ENCODE data around the gene DLG5.

Gene DLG5

GRCh38 chr10:77798940-77799339 lies 127.6 kb downstream of the DLG5 start:
- no peak overlapping the region for H3K27ac ChIP-seq
- no peak for TF ChIP-seq ZFX (IDR thresholded peaks at IDR 0.05)
- TF ChIP-seq, protein P1, sequence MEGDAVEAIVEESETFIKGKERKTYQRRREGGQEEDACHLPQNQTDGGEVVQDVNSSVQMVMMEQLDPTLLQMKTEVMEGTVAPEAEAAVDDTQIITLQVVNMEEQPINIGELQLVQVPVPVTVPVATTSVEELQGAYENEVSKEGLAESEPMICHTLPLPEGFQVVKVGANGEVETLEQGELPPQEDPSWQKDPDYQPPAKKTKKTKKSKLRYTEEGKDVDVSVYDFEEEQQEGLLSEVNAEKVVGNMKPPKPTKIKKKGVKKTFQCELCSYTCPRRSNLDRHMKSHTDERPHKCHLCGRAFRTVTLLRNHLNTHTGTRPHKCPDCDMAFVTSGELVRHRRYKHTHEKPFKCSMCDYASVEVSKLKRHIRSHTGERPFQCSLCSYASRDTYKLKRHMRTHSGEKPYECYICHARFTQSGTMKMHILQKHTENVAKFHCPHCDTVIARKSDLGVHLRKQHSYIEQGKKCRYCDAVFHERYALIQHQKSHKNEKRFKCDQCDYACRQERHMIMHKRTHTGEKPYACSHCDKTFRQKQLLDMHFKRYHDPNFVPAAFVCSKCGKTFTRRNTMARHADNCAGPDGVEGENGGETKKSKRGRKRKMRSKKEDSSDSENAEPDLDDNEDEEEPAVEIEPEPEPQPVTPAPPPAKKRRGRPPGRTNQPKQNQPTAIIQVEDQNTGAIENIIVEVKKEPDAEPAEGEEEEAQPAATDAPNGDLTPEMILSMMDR (conservative IDR thresholded peaks at IDR 0.05) = no peak

- H3K27ac ChIP-seq = no peak overlapping the region
- TF ChIP-seq, protein P1 (conservative IDR thresholded peaks at IDR 0.05) = no peak
- TF ChIP-seq ZFX (IDR thresholded peaks at IDR 0.05) = no peak
These were observed 130.1 kb downstream of the DLG5 start for GRCh38 chr10:77796311-77796915.

- H3K27ac ChIP-seq = no peak overlapping the region
- TF ChIP-seq, protein P1 (conservative IDR thresholded peaks at IDR 0.05) = no peak
These were observed 131.0 kb downstream of the DLG5 start for GRCh38 chr10:77795426-77796055.

- TF ChIP-seq, protein P1 (conservative IDR thresholded peaks at IDR 0.05) = no peak
- no peak for TF ChIP-seq ZFX (IDR thresholded peaks at IDR 0.05)
- no peak overlapping the region for H3K27ac ChIP-seq
These were observed 132.1 kb downstream of the DLG5 start for GRCh38 chr10:77794256-77795142.

DNA sequence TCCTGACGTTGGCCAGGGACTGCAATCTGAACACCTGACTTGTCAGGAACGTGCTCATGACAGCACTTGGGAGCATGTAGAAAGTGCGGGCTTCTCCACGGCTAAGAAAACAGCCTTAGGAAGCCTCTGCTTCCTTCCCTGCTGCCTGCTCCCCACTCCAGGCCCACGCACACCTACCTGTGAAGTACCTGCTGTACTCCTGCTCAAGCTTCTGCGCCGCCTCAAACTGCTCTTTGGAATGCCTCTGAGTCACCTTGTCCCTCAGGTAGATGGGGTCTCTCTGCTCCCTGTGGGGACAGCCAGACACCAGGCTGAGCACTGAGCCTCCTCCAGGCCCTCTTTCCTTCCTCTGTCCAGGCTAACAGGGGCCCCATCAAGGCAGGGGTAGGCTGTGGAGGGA lies 132.7 kb downstream of the DLG5 start:
- no peak for TF ChIP-seq ZFX (IDR thresholded peaks at IDR 0.05)
- TF ChIP-seq, protein P1 (conservative IDR thresholded peaks at IDR 0.05) = no peak

DNA sequence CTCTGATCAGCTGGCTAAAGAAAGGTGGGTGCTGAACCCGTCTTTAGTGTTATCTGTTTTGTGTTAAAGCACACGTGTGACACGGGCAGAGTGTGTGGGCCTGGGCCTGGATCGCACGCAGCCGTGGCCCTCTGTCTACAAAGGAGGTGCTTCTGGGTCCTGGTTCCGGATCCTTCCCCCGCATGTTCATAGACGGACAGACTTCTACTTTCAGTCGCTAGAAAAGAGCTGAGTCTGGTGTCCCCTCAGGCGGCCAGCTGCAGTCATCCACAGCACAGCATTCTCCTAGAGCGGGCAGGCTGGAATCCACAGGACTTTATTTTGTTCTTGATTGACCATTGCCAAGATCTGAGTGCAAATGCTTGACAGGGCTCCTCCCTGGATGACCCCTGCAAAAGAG lies 134.4 kb downstream of the DLG5 start:
- H3K27ac ChIP-seq = no peak overlapping the region
- no peak for TF ChIP-seq ZFX (IDR thresholded peaks at IDR 0.05)
- TF ChIP-seq, protein P1 (conservative IDR thresholded peaks at IDR 0.05) = no peak

More for the DNA sequence above, 132.7 kb downstream of the DLG5 start:
- no peak overlapping the region for H3K27ac ChIP-seq

DNA sequence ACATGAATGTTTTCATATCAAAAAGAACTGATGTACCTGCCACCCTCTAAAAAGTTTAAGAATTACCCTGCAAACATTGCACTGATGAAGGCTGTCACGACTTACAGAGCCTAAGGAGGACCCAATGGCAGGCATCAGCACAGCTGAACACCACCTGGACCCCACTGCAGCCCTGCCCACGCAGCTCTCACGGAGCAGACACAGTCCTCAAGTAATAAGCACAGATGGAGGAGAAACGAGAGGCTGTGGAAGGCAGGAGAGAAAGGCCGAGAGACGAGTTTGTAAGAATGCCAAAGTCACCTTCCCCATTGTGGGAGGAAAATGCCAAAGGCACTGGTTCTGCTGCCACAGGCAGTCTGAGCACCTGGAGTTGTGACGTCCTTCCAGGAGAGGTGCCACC lies 135.0 kb downstream of the DLG5 start:
- TF ChIP-seq, protein P1 (conservative IDR thresholded peaks at IDR 0.05) = no peak
- TF ChIP-seq ZFX (IDR thresholded peaks at IDR 0.05) = no peak
- H3K27ac ChIP-seq = no peak overlapping the region
